Activated B cell treated with CpG ODN at 0.5 μM for 24 hours (primary cell): ENCODE results near the gene PIK3R3. TPM values are rescaled to one million over a fixed set of nuclear protein-coding genes. Genes with fewer than 3 reads are reported as not detected.

Experiments
- ATAC-seq: fragments of 200-7000 bp; cut with Tn5 transposase; one replicate; pipeline ENCODE4 v1.10.0; 2021; ENCODE audit warnings: low read depth, mild to moderate bottlenecking, moderate library complexity
- CTCF ChIA-PET: fragments of 350-600 bp; sonication (Branson Sonifier 250); formaldehyde crosslinking; loops from one replicate; lab custom pipeline; 2021; ENCODE audit warnings: antibody characterized with exemption; lab: Charles Lee
- POLR2A ChIA-PET: fragments of 350-600 bp; sonication (Branson Sonifier 250); formaldehyde crosslinking; loops from one replicate; lab custom pipeline; 2021; ENCODE audit warnings: antibody characterized with exemption; lab: Charles Lee
- DNase-seq: peaks from one replicate; pipeline ENCODE4 v3.0.0; 2022
- H3K27ac Mint-ChIP-seq: one replicate; pipeline ENCODE4 v1.8.0; 2020; ENCODE audit warnings: mixed read lengths
- H3K27me3 Mint-ChIP-seq: one replicate; pipeline ENCODE4 v1.8.0; 2021; ENCODE audit warnings: mixed read lengths
- H3K36me3 Mint-ChIP-seq: one replicate; pipeline ENCODE4 v1.8.0; 2021; ENCODE audit warnings: low read depth, mixed read lengths
- H3K4me1 Mint-ChIP-seq: one replicate; pipeline ENCODE4 v1.8.0; 2021; ENCODE audit warnings: mixed read lengths
- H3K4me3 Mint-ChIP-seq: one replicate; pipeline ENCODE4 v1.8.0; 2020; ENCODE audit warnings: mild to moderate bottlenecking, mixed read lengths
- H3K9me3 Mint-ChIP-seq: one replicate; pipeline ENCODE4 v1.8.0; 2020; ENCODE audit warnings: mixed read lengths
- CTCF ChIP-seq: fragments of 200-600 bp; IDR thresholded peaks from one replicate; pipeline ENCODE4 v1.8.0; 2022; ENCODE audit warnings: antibody characterized with exemption, mild to moderate bottlenecking
- intact Hi-C: fragments of 100-400 bp; cut with micrococcal nuclease; formaldehyde crosslinking; loops from one replicate; pipeline ENCODE4 v1.15.1; 2024
- total RNA-seq: library from RNA; stranded (reverse); gene quantifications from 2 replicates; pipeline ENCODE4 v1.2.3, GENCODE V29; 2022

Gene PIK3R3
- total RNA-seq, 1 donor from 2014 or later, result 1.3 TPM

GRCh38 chr1:46012236-46012635, 120.2 kb downstream of the PIK3R3 start:
- DNase-seq (no peak), ATAC-seq (no peak)
- no peak overlapping the region for H3K27ac Mint-ChIP-seq
- ChIA-PET POLR2A (no interaction called here), CTCF (no interaction called here)
- intact Hi-C loops, result no loop called here
- H3K4me3 Mint-ChIP-seq, result no peak overlapping the region
- H3K27me3 Mint-ChIP-seq, result no peaks in the 10 kb centered on the region
- no peaks in the 10 kb centered on the region for H3K9me3 Mint-ChIP-seq
- H3K4me1 Mint-ChIP-seq, result no peaks in the 10 kb centered on the region
- peaks cover 33% of the 10 kb centered on the region for H3K36me3 Mint-ChIP-seq
- TF ChIP-seq CTCF, result no peak

- Mint-ChIP-seq H3K27me3 (no peaks in the 10 kb centered on the region), H3K36me3 (peaks cover 41% of the 10 kb centered on the region), H3K4me1 (no peaks in the 10 kb centered on the region), H3K4me3 (no peak overlapping the region), H3K27ac (no peak overlapping the region), H3K9me3 (no peaks in the 10 kb centered on the region)
- ATAC-seq (no peak), DNase-seq (no peak)
- ChIA-PET POLR2A (no interaction called here), CTCF (no interaction called here)
- TF ChIP-seq CTCF, result no peak
- intact Hi-C loops, result no loop called here
These were observed 121.2 kb downstream of the PIK3R3 start for GRCh38 chr1:46011121-46011695.

- Mint-ChIP-seq H3K36me3 (peaks cover 43% of the 10 kb centered on the region), H3K4me1 (no peaks in the 10 kb centered on the region), H3K4me3 (no peak overlapping the region), H3K27me3 (no peaks in the 10 kb centered on the region), H3K27ac (no peak overlapping the region), H3K9me3 (no peaks in the 10 kb centered on the region)
- ChIA-PET CTCF (no interaction called here), POLR2A (no interaction called here)
- no peak for TF ChIP-seq CTCF
- ATAC-seq (no peak), DNase-seq (no peak)
- intact Hi-C loops, result no loop called here
These were observed 121.8 kb downstream of the PIK3R3 start for GRCh38 chr1:46010611-46011010.

- Mint-ChIP-seq H3K9me3 (no peaks in the 10 kb centered on the region), H3K4me1 (no peaks in the 10 kb centered on the region), H3K27ac (no peak overlapping the region), H3K27me3 (no peaks in the 10 kb centered on the region), H3K36me3 (peaks cover 46% of the 10 kb centered on the region), H3K4me3 (no peak overlapping the region)
- DNase-seq (no peak), ATAC-seq (no peak)
- ChIA-PET CTCF (no interaction called here), POLR2A (no interaction called here)
- intact Hi-C loops, result no loop called here
- no peak for TF ChIP-seq CTCF
These were observed 123.8 kb downstream of the PIK3R3 start for GRCh38 chr1:46008585-46008984.

- H3K27me3 Mint-ChIP-seq, result no peaks in the 10 kb centered on the region
- DNase-seq (no peak), ATAC-seq (no peak)
- POLR2A ChIA-PET, result no interaction called here
- intact Hi-C loops, result no loop called here
- H3K9me3 Mint-ChIP-seq, result no peaks in the 10 kb centered on the region
- H3K4me1 Mint-ChIP-seq, result no peaks in the 10 kb centered on the region
- CTCF ChIA-PET, result no interaction called here
- H3K36me3 Mint-ChIP-seq, result peaks cover 37% of the 10 kb centered on the region
- H3K27ac Mint-ChIP-seq, result no peak overlapping the region
- no peak for TF ChIP-seq CTCF
- H3K4me3 Mint-ChIP-seq, result no peak overlapping the region
These were observed 126.8 kb downstream of the PIK3R3 start for GRCh38 chr1:46005594-46005993.
